ENCODE results near the gene MPLKIP. TPM values are rescaled to one million over a fixed set of nuclear protein-coding genes. Genes with fewer than 3 reads are reported as not detected.

MPLKIP gene
- total and polyA plus RNA-seq, 2 experiments from 2014 or later, result 64.0 to 147 TPM

DNA sequence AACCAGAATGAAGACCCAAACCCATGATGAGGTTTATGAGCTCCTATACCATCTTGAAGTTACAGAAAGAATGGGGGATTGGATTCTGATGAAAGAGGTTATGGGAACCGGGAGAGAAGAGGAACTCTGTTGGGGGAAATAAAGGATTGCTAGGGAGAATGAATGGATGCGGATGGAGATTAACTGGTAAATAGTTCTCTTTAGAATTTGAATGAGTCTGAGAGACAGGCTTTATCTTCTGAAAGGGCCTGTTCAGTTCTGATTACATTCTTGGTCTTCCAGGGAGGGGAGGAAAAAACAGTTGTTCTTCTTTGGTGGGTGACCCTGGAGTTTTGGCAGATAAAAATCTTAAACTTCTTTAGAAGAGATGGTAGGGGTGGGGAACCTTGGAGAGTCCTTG lies 14.2 kb upstream of the MPLKIP start:
- peaks cover 31% of the 10 kb centered on the region for H3K36me3 Mint-ChIP-seq (ENCODE audit: low read depth)
- no peak overlapping the region for H3K4me3 Mint-ChIP-seq
- H3K4me2 ChIP-seq, result peak overlapping the region; percentile 22

More for the DNA sequence above, 14.2 kb upstream of the MPLKIP start:
- ATAC-seq, result peak; percentile 38; the same call in 1 of the 3 replicates
- H3K27me3 Mint-ChIP-seq (ENCODE audit: insufficient read depth, low read depth, poor library complexity), result peaks cover 10% of the 10 kb centered on the region
- no peak overlapping the region for H2AFZ ChIP-seq
- H3K9me3 Mint-ChIP-seq, result peaks cover 33% of the 10 kb centered on the region
- DNase-seq (ENCODE audit: low spot score), result peak; percentile 32
- TF ChIP-seq, protein P1, sequence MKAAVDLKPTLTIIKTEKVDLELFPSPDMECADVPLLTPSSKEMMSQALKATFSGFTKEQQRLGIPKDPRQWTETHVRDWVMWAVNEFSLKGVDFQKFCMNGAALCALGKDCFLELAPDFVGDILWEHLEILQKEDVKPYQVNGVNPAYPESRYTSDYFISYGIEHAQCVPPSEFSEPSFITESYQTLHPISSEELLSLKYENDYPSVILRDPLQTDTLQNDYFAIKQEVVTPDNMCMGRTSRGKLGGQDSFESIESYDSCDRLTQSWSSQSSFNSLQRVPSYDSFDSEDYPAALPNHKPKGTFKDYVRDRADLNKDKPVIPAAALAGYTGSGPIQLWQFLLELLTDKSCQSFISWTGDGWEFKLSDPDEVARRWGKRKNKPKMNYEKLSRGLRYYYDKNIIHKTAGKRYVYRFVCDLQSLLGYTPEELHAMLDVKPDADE (IDR thresholded peaks at IDR 0.05), result no peak
- TF ChIP-seq STAT1 (IDR thresholded peaks at IDR 0.05; ENCODE audit: unreplicated experiment) (no peak), CREB1 (CRISPR knock-in tag; IDR thresholded peaks at IDR 0.05; ENCODE audit: low read depth) (no peak), JUNB (IDR thresholded peaks at IDR 0.05; ENCODE audit: unreplicated experiment) (no peak), NANOG (IDR thresholded peaks at IDR 0.05; ENCODE audit: borderline replicate concordance) (no peak), POLR2AphosphoS5 (IDR thresholded peaks at IDR 0.05; ENCODE audit: low read depth) (no peak), ZNF331 (CRISPR knock-in tag; IDR thresholded peaks at IDR 0.05; ENCODE audit: low read depth) (no peak), EZH2phosphoT487 (IDR thresholded peaks at IDR 0.05; ENCODE audit: unreplicated experiment) (no peak), EZH2 (IDR thresholded peaks at IDR 0.05; ENCODE audit: low read depth, unreplicated experiment) (no peak), ZNF114 (CRISPR knock-in tag; IDR thresholded peaks at IDR 0.05) (no peak)
- TF ChIP-seq, protein P2, sequence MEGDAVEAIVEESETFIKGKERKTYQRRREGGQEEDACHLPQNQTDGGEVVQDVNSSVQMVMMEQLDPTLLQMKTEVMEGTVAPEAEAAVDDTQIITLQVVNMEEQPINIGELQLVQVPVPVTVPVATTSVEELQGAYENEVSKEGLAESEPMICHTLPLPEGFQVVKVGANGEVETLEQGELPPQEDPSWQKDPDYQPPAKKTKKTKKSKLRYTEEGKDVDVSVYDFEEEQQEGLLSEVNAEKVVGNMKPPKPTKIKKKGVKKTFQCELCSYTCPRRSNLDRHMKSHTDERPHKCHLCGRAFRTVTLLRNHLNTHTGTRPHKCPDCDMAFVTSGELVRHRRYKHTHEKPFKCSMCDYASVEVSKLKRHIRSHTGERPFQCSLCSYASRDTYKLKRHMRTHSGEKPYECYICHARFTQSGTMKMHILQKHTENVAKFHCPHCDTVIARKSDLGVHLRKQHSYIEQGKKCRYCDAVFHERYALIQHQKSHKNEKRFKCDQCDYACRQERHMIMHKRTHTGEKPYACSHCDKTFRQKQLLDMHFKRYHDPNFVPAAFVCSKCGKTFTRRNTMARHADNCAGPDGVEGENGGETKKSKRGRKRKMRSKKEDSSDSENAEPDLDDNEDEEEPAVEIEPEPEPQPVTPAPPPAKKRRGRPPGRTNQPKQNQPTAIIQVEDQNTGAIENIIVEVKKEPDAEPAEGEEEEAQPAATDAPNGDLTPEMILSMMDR (conservative IDR thresholded peaks at IDR 0.05; ENCODE audit: low read depth in 2 of 2), result no peak
- TF ChIP-seq, protein P3, sequence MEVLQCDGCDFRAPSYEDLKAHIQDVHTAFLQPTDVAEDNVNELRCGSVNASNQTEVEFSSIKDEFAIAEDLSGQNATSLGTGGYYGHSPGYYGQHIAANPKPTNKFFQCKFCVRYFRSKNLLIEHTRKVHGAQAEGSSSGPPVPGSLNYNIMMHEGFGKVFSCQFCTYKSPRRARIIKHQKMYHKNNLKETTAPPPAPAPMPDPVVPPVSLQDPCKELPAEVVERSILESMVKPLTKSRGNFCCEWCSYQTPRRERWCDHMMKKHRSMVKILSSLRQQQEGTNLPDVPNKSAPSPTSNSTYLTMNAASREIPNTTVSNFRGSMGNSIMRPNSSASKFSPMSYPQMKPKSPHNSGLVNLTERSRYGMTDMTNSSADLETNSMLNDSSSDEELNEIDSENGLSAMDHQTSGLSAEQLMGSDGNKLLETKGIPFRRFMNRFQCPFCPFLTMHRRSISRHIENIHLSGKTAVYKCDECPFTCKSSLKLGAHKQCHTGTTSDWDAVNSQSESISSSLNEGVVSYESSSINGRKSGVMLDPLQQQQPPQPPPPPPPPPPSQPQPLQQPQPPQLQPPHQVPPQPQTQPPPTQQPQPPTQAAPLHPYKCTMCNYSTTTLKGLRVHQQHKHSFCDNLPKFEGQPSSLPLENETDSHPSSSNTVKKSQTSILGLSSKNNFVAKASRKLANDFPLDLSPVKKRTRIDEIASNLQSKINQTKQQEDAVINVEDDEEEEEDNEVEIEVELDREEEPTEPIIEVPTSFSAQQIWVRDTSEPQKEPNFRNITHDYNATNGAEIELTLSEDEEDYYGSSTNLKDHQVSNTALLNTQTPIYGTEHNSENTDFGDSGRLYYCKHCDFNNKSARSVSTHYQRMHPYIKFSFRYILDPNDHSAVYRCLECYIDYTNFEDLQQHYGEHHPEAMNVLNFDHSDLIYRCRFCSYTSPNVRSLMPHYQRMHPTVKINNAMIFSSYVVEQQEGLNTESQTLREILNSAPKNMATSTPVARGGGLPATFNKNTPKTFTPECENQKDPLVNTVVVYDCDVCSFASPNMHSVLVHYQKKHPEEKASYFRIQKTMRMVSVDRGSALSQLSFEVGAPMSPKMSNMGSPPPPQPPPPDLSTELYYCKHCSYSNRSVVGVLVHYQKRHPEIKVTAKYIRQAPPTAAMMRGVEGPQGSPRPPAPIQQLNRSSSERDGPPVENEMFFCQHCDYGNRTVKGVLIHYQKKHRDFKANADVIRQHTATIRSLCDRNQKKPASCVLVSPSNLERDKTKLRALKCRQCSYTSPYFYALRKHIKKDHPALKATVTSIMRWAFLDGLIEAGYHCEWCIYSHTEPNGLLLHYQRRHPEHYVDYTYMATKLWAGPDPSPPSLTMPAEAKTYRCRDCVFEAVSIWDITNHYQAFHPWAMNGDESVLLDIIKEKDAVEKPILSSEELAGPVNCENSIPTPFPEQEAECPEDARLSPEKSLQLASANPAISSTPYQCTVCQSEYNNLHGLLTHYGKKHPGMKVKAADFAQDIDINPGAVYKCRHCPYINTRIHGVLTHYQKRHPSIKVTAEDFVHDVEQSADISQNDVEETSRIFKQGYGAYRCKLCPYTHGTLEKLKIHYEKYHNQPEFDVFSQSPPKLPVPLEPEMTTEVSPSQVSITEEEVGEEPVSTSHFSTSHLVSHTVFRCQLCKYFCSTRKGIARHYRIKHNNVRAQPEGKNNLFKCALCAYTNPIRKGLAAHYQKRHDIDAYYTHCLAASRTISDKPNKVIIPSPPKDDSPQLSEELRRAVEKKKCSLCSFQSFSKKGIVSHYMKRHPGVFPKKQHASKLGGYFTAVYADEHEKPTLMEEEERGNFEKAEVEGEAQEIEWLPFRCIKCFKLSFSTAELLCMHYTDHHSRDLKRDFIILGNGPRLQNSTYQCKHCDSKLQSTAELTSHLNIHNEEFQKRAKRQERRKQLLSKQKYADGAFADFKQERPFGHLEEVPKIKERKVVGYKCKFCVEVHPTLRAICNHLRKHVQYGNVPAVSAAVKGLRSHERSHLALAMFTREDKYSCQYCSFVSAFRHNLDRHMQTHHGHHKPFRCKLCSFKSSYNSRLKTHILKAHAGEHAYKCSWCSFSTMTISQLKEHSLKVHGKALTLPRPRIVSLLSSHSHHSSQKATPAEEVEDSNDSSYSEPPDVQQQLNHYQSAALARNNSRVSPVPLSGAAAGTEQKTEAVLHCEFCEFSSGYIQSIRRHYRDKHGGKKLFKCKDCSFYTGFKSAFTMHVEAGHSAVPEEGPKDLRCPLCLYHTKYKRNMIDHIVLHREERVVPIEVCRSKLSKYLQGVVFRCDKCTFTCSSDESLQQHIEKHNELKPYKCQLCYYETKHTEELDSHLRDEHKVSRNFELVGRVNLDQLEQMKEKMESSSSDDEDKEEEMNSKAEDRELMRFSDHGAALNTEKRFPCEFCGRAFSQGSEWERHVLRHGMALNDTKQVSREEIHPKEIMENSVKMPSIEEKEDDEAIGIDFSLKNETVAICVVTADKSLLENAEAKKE (CRISPR knock-in tag; IDR thresholded peaks at IDR 0.05), result no peak
- TF ChIP-seq, protein P4, sequence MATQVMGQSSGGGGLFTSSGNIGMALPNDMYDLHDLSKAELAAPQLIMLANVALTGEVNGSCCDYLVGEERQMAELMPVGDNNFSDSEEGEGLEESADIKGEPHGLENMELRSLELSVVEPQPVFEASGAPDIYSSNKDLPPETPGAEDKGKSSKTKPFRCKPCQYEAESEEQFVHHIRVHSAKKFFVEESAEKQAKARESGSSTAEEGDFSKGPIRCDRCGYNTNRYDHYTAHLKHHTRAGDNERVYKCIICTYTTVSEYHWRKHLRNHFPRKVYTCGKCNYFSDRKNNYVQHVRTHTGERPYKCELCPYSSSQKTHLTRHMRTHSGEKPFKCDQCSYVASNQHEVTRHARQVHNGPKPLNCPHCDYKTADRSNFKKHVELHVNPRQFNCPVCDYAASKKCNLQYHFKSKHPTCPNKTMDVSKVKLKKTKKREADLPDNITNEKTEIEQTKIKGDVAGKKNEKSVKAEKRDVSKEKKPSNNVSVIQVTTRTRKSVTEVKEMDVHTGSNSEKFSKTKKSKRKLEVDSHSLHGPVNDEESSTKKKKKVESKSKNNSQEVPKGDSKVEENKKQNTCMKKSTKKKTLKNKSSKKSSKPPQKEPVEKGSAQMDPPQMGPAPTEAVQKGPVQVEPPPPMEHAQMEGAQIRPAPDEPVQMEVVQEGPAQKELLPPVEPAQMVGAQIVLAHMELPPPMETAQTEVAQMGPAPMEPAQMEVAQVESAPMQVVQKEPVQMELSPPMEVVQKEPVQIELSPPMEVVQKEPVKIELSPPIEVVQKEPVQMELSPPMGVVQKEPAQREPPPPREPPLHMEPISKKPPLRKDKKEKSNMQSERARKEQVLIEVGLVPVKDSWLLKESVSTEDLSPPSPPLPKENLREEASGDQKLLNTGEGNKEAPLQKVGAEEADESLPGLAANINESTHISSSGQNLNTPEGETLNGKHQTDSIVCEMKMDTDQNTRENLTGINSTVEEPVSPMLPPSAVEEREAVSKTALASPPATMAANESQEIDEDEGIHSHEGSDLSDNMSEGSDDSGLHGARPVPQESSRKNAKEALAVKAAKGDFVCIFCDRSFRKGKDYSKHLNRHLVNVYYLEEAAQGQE (IDR thresholded peaks at IDR 0.05; ENCODE audit: unreplicated experiment), result no peak
- H3K27me3 ChIP-seq (ENCODE audit: insufficient read depth), result no peaks in the 10 kb centered on the region
- no peaks in the 10 kb centered on the region; the same call in 1 of the 2 replicates for H3K9me2 ChIP-seq (ENCODE audit: insufficient read depth)
- peaks cover 15% of the 10 kb centered on the region for H3K4me1 ChIP-seq (ENCODE audit: insufficient read depth)
- no peaks in the 10 kb centered on the region; the same call in 1 of the 2 replicates for H3K79me2 ChIP-seq (replicated peaks; ENCODE audit: insufficient read depth)
- H3K27ac Mint-ChIP-seq, result no peak overlapping the region
- H3K27ac ChIP-seq (ENCODE audit: low read depth), result peak overlapping the region; percentile 53
- no peaks in the 10 kb centered on the region for H3F3A ChIP-seq (replicated peaks; ENCODE audit: low read depth)
- no peak overlapping the region for H3K4me3 ChIP-seq
- peaks cover 12% of the 10 kb centered on the region for H3K4me1 Mint-ChIP-seq
- no peaks in the 10 kb centered on the region for H4K20me1 ChIP-seq (replicated peaks; ENCODE audit: insufficient read depth)
- peaks cover 17% of the 10 kb centered on the region for H3K36me3 ChIP-seq (ENCODE audit: insufficient read depth)

Data from GM23338 (cell line).